ENCODE data around the gene TNFRSF4. TPM values are rescaled to one million over a fixed set of nuclear protein-coding genes. Genes with fewer than 3 reads are reported as not detected.

The TNFRSF4 gene
- total RNA-seq, 1 experiment from 2014 or later: 0.37 TPM

DNA sequence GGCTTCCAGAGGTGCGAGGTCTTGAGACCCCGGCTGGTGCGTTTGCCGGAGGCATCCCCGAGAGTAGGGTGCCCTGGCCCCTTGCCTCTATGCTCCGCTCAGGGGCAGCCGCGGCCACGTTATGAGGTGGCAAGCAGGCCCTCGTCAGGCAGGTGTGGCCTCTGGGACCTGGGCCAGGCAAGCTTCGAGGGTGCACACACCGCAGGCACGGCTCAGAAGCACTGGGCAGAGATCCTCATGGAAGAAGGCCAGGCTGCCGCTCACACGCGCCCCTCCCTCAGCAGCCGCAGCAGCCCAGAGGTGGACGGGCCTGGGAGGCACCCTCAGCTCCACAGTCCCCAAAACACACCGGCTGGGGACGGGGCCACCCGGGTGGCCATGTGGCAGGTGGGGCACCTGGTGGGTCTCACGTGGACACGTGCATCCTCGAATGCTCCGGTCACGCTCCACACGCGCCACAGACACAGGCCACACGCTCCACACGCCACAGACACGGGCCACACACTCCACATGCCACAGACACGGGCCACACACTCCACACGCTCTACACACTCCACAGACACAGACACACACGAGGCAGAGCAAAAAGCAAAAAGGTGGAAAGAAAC lies 11.4 kb upstream of the TNFRSF4 start:
- Histone ChIP-seq H3K27me3 (ENCODE audit: insufficient read depth, low read length) (no peaks in the 10 kb centered on the region), H3K9ac (ENCODE audit: low read length) (no peak overlapping the region)
- intact Hi-C loops (cut with micrococcal nuclease): no loop called here

More for the DNA sequence above, 11.4 kb upstream of the TNFRSF4 start:
- Histone ChIP-seq H2AFZ (ENCODE audit: low read depth, low read length, poor library complexity, severe bottlenecking) (no peak overlapping the region), H3K9me3 (ENCODE audit: control insufficient read depth in 1 of 2, insufficient read depth in 1 of 2, low read depth in 1 of 2, low read length in 2 of 2) (no peaks in the 10 kb centered on the region), H3K4me1 (ENCODE audit: control insufficient read depth in 1 of 2, insufficient read depth in 2 of 2, low read length in 2 of 2) (peaks cover 3 to 7% of the 10 kb centered on the region in 2 experiments; a peak in 1 of 4 replicates), H3K4me2 (ENCODE audit: low read length) (no peak overlapping the region), H3K9me2 (ENCODE audit: insufficient read depth) (no peaks in the 10 kb centered on the region), H3K36me3 (ENCODE audit: control insufficient read depth in 1 of 2, insufficient read depth in 2 of 2, low read length in 2 of 2) (peaks cover 28 to 30% of the 10 kb centered on the region in 2 experiments), H3K27ac (ENCODE audit: low read depth, low read length) (peak overlapping the region; percentile 18; the same call in 1 of the 2 replicates), H4K20me1 (ENCODE audit: insufficient read depth) (no peaks in the 10 kb centered on the region), H3K79me2 (ENCODE audit: insufficient read depth, low read length) (peaks cover 70% of the 10 kb centered on the region), H3K4me3 (replicated peaks in 1 of 2; ENCODE audit: low read depth in 1 of 2, low read length in 2 of 2) (no peak overlapping the region)
- ChIA-PET POLR2A (no interaction called here), CTCF (no interaction called here), RAD21 (ENCODE audit: low non-redundant PET in 1 of 2, low total read pairs in 2 of 2, uncharacterized antibody in 2 of 2, unreplicated experiment in 2 of 2) (no interaction called here)
- no peak for ATAC-seq
- no TSS peak for BruUV-seq (replicated peaks)
- no peak for DNase-seq (ENCODE audit: low read depth, low spot score)
- TF ChIP-seq SRF (IDR thresholded peaks at IDR 0.05; ENCODE audit: low read depth) (no peak), POLR2AphosphoS5 (IDR thresholded peaks at IDR 0.05; ENCODE audit: low read depth, low read length) (no peak), EGR1 (IDR thresholded peaks at IDR 0.05; ENCODE audit: low read depth) (no peak), ELF1 (IDR thresholded peaks at IDR 0.05; ENCODE audit: borderline replicate concordance, low read depth) (no peak), POLR2A (IDR thresholded peaks at IDR 0.05; ENCODE audit: borderline replicate concordance, extremely low read depth, insufficient read depth, insufficient read length) (no peak), FOSL1 (IDR thresholded peaks at IDR 0.05; ENCODE audit: low read depth) (no peak), SIN3A (IDR thresholded peaks at IDR 0.05; ENCODE audit: low read depth) (no peak), CEBPB (IDR thresholded peaks at IDR 0.05; ENCODE audit: low read depth) (no peak), RAD21 (IDR thresholded peaks at IDR 0.05; ENCODE audit: low read depth) (no peak), TCF7L2 (IDR thresholded peaks at IDR 0.05; ENCODE audit: borderline replicate concordance, extremely low read depth, insufficient read depth, insufficient read length) (no peak), JUND (IDR thresholded peaks at IDR 0.05) (no peak)
- TF ChIP-seq, protein P1, sequence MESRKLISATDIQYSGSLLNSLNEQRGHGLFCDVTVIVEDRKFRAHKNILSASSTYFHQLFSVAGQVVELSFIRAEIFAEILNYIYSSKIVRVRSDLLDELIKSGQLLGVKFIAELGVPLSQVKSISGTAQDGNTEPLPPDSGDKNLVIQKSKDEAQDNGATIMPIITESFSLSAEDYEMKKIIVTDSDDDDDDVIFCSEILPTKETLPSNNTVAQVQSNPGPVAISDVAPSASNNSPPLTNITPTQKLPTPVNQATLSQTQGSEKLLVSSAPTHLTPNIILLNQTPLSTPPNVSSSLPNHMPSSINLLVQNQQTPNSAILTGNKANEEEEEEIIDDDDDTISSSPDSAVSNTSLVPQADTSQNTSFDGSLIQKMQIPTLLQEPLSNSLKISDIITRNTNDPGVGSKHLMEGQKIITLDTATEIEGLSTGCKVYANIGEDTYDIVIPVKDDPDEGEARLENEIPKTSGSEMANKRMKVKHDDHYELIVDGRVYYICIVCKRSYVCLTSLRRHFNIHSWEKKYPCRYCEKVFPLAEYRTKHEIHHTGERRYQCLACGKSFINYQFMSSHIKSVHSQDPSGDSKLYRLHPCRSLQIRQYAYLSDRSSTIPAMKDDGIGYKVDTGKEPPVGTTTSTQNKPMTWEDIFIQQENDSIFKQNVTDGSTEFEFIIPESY (IDR thresholded peaks at IDR 0.05; ENCODE audit: extremely low read depth, insufficient replicate concordance, low read length): no peak
- TF ChIP-seq, protein P2, sequence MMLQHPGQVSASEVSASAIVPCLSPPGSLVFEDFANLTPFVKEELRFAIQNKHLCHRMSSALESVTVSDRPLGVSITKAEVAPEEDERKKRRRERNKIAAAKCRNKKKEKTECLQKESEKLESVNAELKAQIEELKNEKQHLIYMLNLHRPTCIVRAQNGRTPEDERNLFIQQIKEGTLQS (IDR thresholded peaks at IDR 0.05): no peak
- TF ChIP-seq, protein P3, sequence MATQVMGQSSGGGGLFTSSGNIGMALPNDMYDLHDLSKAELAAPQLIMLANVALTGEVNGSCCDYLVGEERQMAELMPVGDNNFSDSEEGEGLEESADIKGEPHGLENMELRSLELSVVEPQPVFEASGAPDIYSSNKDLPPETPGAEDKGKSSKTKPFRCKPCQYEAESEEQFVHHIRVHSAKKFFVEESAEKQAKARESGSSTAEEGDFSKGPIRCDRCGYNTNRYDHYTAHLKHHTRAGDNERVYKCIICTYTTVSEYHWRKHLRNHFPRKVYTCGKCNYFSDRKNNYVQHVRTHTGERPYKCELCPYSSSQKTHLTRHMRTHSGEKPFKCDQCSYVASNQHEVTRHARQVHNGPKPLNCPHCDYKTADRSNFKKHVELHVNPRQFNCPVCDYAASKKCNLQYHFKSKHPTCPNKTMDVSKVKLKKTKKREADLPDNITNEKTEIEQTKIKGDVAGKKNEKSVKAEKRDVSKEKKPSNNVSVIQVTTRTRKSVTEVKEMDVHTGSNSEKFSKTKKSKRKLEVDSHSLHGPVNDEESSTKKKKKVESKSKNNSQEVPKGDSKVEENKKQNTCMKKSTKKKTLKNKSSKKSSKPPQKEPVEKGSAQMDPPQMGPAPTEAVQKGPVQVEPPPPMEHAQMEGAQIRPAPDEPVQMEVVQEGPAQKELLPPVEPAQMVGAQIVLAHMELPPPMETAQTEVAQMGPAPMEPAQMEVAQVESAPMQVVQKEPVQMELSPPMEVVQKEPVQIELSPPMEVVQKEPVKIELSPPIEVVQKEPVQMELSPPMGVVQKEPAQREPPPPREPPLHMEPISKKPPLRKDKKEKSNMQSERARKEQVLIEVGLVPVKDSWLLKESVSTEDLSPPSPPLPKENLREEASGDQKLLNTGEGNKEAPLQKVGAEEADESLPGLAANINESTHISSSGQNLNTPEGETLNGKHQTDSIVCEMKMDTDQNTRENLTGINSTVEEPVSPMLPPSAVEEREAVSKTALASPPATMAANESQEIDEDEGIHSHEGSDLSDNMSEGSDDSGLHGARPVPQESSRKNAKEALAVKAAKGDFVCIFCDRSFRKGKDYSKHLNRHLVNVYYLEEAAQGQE (IDR thresholded peaks at IDR 0.05; ENCODE audit: low read depth): no peak
- TF ChIP-seq, protein P4, sequence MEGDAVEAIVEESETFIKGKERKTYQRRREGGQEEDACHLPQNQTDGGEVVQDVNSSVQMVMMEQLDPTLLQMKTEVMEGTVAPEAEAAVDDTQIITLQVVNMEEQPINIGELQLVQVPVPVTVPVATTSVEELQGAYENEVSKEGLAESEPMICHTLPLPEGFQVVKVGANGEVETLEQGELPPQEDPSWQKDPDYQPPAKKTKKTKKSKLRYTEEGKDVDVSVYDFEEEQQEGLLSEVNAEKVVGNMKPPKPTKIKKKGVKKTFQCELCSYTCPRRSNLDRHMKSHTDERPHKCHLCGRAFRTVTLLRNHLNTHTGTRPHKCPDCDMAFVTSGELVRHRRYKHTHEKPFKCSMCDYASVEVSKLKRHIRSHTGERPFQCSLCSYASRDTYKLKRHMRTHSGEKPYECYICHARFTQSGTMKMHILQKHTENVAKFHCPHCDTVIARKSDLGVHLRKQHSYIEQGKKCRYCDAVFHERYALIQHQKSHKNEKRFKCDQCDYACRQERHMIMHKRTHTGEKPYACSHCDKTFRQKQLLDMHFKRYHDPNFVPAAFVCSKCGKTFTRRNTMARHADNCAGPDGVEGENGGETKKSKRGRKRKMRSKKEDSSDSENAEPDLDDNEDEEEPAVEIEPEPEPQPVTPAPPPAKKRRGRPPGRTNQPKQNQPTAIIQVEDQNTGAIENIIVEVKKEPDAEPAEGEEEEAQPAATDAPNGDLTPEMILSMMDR (IDR thresholded peaks at IDR 0.05 in 2 of 3, conservative IDR thresholded peaks at IDR 0.05 in 1 of 3; ENCODE audit: borderline replicate concordance in 1 of 3, insufficient read depth in 1 of 3, low read depth in 2 of 3, low read length in 2 of 3): no peak

Data from HCT116 (cell line).